GF-D8 (cell line): Measurements from ENCODE around the gene ZBTB48.

Source experiments
- DNase-seq: peaks from one replicate; lab custom pipeline; 2025; lab: John Stamatoyannopoulos, UW

Gene ZBTB48

DNA sequence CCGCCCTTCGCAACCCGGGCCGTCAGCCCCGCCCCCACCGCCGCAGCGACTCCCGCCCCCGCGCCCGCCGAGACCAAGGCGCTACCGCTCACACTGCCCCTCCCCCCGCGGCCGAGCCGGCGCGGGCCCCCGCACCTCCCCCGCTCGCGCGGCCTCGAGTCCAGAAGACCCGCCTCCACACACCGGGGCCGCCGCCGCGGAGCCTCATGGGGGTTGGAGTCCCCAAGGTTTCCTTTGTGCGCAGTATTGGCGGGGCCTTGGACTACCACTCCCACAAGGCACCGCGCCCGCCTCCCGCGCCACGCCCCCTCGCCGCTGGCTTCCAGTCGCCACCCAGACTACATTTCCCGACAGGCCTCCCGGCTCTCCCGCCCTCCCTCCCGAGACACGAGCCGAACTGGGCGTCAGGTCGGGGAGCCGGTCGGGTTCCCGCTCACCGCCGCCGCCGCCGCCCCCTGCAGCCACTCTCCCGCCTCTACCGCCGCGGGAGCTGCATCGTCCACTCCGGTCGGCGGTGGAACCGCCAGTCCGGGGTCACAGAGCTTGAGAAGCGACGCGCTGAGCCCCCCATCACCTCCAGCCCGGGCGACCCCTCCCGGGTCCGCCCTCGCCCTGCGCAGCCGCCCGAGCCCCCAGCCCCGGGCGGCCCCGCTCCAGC, 33.7 kb downstream of the ZBTB48 start, which contains the start of gene PHF13:
PHF13 (plus strand) TSS at position 371 of the 658 bp plus-strand sequence. CDS start 336 bp downstream, outside the sequence.
- peak; percentile 96 for DNase-seq

DNA sequence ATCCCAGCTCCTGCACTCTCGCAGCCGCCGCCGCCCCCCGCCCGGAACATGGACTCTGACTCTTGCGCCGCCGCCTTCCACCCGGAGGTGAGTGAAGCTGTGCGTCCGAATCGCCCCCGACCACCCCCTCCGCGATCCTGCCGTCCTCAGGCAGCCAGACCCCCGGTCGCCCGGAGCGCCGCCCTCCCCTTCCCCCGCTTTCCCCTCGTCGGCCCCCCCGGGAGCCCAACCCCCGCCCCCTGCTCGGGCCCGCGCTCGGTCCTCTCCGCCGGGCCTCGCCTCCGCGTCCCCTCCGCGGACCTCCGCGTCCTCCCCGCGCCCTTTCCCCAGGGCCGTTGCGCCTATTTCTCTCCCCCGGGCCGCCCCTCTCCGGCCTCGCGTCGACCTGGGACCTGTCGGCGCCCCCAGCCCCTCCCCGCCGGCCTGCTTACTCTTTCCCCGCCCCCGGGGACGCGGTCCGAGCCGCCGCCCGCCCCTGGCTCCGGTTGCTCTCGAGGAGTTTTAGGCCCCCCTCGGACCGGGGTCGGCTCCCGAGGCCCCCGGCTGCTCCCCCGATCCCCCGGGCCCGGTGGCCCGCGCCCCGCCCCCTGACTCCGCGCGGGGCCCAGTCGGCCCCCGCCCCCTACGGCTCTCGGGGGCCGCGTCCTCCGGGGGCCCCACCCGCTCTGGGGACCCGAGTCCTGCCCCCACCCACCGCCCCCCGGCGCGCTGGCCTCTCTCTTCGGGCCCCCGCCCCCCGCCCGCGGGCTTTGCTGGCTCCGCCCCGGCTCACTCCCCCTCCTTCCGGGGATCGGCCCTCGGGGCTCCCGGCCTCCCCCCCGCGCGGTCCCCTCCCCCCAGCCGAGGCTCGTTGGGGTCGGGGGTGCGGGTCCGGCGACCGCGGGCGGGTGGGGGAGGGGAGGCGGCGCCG, 34.5 kb downstream of the ZBTB48 start:
- DNase-seq = no peak

DNA sequence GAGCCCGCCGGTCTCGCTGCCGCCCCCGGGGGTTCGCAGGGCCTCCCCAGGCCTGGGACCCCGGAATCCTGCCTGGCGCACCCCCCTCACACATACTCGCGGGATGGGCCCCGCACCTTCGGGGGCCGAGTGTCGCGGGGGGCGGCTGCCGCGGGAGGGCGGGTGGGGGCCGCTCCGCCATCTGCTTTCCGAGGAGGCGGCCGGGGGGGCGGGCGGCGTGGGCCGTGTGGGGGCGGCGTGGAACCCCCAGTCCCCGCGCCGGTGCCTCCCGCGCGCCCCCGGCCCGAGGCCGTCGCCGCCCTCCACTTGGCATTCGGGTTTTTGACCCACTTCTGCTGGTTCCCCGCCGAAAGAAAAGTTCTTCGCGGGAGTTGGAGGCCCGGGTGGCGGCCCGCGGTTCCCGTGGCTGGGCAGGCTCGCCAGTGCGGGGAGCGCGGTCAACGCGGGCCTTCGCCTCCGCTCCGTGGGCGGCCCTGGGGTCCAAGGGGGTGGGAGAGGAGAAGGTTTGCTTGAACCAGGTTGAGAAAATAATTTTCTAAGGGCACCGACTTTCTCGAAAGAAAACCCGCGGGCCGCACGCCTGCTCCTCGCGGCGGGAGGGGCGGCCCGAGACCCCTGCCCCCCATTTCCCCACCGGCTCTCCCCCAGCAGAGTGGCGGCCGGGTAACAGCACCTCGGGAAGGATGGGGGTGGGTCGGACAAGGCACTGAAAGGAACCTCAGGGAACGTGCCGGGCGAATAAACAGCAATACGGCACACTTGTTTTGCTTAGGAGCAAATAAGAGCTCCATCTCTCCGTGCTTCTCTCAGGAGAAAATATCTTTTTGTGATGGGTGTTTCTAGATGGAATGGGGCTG, 35.4 kb downstream of the ZBTB48 start:
- DNase-seq = no peak

DNA sequence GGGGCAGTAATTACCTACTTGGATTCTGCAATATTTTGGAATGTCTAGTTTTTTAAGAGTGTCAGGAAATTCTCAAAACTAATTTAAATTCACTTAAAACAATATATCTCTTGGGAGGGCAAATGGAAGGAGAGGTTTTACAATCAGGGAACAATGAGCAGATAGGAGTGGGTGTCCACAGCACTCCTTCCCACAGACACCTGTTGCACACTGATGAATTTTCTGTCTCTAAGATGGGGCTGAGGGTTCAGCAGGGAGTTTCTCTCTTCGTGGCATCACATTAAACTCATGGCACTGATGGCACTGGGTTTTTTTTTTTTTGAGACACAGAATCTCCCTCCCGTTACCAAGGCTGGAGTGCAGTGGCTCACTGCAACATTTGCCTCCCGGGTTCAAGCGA, 39.3 kb downstream of the ZBTB48 start:
- DNase-seq = no peak

DNA sequence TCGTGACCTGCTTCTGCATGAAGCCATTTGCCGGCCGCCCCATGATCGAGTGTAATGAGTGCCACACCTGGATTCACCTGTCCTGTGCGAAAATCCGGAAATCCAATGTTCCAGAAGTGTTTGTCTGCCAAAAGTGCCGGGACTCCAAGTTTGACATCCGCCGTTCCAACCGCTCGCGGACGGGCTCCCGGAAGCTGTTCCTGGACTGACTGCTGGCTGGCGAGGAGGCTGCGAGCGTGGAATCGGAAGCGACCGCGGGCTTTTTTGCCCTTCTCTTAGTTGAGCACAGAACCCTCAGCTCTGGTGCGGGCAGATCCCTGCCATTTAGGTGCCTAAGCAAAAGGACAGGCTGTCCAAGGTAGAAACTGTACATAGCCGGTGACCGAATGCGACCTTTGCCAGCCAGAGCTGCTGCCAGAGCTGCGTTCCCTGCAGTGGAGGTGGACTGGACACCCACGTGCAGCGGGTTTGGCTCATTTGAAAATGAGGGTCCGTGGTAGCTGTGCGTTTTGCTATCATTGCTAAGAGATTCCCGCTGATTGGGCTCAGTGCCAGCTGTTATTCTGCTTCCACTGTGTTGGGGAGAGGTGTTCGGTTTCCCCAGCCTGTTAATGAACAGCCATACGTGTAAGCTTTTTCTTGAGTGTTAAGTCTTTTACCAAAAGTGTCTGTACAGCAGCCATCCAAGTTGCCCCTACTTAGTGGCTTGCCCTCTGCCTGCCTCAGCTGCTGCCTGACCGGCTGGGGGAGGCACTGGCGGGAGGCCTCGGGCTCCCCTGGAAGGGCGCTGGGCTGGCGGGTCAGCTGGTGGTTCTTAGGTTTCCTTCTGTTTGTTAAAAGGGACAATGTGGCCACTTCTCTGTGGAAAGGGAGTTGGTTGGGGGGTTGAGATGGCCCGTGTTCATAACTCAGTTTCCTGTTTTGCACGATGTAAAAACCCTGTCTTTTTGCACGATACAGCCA, 41.9 kb downstream of the ZBTB48 start:
- no peak for DNase-seq

DNA sequence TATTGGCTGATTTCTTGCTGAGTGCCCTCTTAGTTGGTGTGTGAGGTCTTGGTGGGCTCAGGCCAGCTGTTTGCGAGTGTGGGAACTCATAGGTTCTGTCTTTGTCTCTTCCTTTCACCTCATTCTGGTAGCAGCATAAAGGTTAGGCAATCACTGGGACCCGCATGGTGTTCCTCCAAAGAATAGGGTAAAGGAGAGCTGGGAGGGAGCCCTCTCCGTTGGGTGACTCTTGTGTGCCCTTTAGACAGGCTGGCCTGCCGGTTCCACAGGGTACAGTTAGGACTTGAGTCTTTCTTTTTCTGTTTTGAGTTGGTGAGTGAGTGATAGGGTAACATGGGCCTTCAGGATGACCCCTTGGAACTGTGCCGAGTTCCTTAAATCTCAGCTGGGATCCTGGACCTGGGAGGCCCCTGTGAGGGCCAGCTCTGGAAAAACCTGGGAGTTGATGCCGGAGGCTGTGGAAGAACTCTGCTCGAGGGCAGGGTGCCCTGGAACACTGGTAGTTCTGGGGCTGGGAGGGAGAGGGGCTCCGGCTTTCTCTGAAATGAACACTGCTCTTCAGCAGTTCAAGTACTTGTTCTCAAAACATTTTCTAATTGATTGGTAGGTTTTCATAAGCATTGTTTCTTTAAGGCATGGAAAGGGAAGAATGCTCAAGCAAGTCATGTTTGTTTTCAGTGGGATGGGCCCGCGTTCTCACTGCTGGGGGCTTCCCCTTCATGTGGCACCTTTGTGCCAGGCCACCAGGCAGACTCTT, 42.8 kb downstream of the ZBTB48 start:
- DNase-seq = no peak

DNA sequence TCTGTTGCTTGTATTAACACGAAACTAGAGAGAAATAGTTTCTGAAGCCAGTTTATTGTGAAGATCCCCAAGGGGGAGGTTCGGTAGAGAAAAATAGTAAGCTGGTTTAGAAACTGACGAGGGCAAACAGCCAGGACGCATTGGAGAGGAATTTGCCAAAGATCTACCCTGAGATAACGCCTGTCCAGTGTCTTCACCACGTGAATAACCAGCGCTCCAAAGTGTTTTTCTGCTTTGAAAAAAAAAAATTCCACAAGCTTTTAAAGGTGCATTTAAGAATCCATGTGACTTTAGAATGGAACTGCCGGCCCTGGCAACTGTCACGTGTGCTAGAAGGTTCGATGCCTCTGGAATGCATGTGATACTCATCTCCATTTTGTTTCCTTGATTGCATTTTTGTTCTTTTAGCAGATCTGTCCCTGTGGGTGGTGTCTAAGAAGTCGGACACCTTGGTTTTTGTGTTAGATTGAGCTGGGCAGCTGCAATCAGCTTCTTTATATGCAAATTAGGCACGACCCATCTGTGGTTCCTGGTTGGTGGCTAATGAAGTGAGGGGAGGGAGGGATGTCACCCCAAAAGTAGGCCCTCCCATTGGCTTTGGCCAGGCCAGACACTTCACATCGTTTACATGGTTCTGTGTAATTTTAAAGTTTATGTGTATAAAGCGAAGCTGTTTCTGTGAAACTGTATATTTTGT, 43.6 kb downstream of the ZBTB48 start:
- DNase-seq = no peak

DNA sequence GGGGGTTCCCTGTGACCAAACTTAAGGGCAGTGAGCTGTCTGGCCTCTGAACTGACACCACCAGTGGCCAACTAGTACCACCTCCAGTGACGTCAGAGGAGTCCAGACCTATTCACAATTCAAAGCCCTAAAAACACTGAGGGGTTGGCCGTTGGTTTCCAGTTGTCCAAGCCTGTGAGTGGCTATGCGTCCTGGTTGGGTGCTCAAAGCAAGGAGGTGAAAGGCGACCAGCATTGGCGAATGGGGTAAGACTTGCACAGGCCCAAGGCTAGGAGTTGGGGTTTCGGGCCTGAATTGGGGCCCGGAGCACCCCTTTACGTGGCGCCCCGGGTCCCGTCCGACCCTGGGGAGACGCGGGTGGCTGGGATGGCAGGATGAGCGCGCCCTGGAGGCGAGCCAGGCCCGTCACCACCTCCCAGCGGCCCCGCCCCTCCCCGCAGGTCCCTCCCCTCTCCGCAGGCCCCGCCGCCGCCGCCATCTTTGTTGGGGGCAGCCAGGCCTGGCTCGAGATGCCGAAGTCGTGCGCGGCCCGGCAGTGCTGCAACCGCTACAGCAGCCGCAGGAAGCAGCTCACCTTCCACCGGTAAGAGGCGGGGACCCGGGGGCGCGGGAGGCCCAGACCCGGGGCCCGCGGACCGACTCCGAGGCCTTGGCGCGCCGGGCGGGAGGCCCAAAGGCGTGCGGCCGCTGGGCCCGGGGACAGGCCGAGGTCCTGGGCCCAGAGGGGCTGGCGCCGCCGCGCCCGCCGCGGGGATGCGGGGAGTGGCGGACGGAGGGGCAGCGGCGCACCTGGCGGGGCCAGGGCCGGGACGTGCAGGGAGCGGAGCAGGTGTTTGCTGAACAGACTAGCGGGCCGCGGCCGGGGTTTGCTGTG, 45.2 kb downstream of the ZBTB48 start, which contains the start of gene THAP3:
THAP3 (plus strand) TSS at position 159 of the 874 bp plus-strand sequence; CDS start at position 510, 351 bp downstream.
- DNase-seq = peak; percentile 24

DNA sequence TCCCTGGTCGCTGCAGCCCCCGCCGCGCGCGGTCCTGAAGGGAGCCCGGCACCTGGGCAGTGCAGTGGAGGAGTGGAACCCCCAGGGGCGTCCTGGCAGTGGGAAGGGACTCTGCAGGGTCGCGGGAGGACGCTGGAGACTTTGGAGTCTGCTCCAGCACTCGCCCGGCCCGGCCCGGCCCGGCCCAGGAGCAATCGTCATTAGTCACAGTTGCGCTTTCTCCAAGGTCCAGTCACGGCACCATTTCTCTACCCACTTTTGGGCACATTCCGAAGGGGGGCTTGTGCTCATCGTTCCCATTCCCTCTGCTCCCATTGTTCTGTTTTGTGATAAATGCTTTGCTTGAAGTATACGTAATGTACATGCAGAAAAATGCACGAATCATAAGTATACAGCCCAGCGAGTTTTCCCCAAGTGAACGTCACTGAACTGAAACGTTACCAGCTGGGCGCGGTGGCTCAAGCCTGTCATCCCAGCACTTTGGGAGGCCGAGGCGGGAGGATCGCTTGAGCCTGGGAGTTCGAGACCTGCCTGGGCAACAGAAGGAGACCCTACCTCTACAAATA, 45.9 kb downstream of the ZBTB48 start:
- no peak for DNase-seq

DNA sequence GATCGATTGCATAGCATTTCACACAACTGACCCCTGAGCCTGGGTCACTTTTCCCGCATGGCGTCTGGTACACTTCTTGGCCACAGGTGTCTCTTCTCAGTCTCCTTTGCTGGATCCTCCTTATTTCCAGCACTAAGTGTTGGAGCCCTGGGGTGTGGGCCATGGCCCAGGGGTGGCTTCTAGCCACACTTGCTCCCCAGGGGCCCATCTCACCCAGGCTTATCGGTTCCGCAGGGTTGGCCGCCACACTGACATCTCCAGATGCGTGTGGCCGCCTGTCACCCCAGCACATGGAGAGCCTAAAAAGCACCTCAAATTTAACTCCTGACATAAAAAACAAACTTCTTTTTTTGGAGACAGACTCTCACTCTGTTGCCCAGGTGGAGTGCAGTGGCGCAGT, 47.2 kb downstream of the ZBTB48 start:
- DNase-seq = no peak

DNA sequence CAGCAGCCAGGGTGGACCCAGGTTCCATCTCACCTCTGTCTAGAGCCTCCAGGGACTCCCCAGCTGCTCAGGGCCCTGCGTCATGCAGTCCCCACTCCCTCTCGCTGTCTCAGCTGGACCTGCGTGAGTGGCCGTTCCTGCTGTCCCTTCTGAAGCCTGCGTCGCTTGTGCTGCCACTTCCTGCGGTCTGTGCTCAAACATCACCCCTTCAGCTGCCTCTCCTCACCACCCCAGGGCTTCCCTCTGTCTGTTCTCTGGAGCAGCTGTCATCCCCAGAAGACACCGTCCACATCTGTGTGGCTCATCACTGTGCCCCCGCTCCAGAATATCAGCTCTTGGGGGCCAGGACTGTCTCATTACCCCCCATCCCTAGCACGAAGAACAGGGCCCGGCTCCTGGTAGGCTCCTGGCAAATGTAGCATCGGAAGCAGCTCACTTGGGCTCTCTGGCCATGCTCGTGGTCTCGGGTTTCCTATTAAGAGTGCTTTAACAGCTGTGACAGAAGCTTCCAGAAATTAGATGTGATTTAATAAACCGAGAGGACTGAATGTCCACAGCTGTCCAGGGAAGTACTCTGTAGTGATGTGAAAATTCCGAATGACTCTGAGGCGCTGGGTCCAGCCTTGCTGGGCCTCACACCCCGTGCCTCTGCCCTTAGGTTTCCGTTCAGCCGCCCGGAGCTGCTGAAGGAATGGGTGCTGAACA, 48.2 kb downstream of the ZBTB48 start:
- no peak for DNase-seq

DNA sequence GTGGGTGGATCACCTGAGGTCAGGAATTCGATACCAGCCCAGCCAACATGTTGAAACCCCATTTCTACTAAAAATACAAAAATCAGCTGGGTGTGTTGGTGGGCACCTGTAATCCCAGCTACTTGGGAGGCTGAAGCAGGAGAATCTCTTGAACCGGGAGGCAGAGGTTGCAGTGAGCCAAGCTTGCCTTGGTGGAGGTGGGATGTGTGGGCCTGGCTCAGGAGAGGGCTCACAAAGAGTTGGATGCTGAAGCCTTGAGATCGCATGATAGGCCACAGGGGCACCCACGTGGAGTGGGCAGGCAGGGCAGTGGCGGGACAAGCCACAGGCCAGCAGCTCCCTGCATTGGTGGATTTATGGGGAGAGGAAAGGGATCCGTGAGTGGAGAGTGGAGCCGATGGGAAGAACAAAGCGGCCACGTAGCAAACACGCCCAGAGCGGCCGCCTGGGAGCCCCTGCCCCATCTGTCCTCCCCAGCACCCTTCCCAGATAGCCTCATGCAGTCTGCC, 49.2 kb downstream of the ZBTB48 start:
- DNase-seq = no peak

DNA sequence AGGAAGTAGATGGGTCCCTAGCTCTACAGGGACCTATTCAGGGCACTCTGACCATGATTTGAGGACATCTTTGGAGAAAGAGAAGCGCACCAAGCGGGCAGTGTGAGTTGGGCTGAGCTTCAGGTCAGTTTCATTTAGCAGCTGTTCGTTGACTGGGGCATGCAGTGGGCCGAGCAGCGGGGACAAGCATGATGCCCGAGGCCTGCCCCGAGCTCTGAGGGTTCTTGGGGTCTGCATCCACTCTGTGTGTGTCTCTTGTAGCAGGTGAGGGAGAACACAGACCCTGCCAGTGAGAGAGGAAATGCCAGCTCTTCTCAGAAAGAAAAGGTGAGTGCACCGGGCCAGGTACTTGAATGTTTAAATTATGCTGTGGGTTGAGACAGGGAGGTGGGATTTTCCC, 50.2 kb downstream of the ZBTB48 start:
- no peak for DNase-seq

DNA sequence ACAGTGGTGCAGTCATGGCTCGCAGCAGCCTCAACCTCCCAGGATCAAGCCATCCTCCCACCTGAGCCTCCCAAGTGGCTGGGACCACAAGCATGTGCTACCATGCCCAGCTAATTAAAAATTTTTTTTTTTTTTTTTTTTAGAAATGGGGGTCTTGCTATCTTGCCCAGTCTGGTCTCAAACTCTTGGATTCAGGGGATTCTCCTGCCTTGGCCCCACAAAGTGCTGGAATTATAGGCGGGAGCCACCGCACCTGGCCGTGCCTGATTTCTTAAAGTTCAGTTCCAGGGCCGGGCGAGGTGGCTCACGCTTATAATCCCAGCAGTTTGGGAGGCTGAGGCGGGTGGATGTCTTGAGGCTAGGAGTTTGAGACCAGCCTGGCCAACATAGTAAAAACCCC, 51.3 kb downstream of the ZBTB48 start:
- DNase-seq = no peak

DNA sequence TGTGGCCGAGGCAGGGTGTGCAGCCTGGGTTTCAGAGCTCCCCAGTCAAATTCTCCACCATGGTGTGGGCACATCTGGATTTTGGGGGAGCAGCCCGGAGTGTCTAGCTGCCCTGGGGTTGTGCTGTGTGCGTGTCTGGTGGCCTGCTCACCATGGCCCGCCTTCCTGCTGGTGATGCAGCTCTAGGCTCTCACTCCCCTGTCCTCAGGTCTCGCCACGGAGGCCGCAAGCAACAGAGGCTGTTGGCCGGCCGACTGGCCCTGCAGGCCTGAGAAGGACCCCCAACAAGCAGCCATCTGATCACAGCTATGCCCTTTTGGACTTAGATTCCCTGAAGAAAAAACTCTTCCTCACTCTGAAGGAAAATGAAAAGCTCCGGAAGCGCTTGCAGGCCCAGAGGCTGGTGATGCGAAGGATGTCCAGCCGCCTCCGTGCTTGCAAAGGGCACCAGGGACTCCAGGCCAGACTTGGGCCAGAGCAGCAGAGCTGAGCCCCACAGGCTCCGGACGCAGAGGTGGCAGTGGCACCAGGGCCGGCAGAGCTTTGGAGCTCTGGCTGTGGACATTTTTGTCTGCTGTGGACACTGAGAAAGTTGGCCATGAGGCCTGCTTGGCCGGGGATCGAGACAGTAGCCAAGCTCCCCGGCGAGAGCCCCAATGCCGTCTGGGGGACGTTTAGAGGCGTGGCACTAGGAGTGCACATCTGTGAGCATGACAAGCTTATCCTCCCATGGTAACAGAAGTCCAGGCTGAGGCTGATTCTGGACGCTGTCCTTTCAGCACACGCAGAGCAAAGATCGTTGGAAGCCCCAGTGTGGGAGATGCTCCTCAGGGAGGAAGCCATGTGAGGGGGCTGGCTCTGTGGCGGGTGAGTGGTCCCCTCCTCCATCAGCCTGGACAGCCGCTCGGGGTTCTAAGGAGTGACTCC, 53.1 kb downstream of the ZBTB48 start:
- no peak for DNase-seq

DNA sequence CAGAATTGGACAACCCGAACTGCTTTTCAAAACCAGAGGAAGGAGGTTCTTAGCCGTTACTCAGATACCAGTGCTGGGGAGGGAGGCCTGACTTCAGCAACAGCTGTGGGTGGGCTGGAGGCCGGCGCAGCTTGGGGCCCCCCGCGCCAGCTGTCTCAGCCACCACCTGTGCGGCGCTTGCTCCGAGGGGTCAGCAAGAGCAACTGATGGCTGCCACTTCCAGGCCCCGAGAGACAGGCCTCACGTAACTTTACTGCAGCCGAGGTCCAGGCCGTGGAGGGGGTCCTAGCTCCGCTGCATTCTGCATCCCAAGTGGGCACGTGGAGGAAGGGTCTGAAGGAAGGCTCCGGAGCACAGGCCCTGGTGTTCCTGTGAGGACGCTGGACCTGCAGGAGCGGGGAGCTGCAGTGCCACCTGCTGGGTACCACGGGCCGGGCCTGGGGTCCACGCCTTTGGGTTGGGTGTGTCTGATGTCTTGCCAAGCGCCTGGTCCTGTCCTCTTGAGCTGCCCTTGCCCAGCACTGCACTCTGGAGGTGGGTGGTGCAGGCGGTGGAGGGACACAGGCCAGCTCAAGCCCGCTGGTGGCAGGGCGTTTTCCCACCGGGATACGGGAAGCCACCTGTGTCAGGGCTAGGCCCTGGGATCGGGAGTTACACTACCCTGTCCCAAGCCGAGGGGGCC, 54.7 kb downstream of the ZBTB48 start:
- no peak for DNase-seq
